Measurements from ENCODE around the gene TRIM59.

TRIM59 gene, protein sequence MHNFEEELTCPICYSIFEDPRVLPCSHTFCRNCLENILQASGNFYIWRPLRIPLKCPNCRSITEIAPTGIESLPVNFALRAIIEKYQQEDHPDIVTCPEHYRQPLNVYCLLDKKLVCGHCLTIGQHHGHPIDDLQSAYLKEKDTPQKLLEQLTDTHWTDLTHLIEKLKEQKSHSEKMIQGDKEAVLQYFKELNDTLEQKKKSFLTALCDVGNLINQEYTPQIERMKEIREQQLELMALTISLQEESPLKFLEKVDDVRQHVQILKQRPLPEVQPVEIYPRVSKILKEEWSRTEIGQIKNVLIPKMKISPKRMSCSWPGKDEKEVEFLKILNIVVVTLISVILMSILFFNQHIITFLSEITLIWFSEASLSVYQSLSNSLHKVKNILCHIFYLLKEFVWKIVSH

DNA sequence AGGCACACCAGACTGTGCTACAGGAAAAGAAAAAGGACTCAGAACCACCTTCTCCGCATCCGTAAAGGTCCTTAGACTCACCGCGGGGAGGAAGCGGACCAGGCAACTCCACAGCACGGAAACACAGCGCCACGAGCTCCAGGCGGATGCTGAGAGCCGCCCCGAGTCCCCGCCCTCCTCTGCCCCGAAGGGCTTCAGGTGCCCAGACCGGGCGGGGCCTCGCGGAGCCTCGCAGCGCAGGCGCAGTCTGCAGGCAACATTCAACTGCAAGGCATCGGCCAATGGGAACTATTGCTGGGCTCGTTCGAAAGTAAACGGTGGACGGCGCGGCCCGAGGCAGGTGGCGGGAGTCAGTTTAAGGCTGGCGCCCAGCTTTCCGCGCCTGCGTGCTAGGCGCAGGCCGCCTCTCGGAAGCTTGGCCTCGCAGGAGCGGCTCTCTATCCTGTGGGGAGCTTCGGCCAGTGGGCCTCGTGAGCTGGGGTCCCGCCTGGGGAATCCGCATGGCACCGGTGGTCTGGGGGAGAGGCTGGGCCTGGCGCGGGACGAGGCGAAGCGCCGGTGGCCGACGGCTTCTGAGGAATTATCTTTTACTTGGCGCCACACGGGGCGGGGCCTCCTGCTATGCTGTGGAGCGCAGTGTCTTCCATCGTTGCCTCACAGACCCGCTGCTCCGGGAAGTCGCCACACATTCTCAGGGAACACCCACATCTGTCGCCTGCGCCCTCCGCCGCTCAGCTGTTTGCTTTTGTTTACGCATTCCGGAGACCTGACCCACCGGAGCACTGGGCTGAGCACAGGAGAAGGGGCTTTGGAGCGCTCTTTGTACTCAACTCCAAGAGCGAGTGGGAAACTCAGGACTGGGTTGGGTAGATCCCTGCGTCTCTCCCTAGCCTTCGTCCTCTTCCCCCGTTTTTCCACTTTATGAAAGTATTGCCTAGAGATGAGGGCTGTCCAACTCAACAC lies at the start of gene TRIM59:
TRIM59 (minus strand) TSS at position 151 of the 963 bp plus-strand sequence. CDS start 10,603 bp downstream, outside the sequence.
- peak; percentile 85 to 91 for DNase-seq (ENCODE audit: low read depth in 1 of 2, low spot score in 1 of 2)

DNA sequence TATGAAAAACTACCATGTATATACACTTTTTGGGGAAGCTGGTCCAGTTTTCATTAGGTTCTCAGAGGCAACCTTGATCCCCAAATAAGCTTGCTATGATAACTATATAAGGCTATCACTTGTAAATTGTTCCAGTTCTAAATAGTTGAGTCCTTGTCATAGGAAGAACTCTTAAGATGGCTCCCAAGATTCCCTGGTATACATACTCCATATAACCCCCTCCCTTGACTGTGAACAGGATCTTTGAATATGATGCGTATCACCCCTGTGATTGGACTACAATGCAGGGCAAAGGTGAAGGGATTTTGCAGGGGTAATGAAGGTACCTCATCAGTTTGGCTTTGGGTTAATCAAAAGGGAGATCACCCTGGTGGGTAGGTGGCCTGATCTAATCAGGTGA lies 48.6 kb upstream of the TRIM59 start:
- DNase-seq (ENCODE audit: low read depth in 1 of 2, low spot score in 1 of 2) = no peak

DNA sequence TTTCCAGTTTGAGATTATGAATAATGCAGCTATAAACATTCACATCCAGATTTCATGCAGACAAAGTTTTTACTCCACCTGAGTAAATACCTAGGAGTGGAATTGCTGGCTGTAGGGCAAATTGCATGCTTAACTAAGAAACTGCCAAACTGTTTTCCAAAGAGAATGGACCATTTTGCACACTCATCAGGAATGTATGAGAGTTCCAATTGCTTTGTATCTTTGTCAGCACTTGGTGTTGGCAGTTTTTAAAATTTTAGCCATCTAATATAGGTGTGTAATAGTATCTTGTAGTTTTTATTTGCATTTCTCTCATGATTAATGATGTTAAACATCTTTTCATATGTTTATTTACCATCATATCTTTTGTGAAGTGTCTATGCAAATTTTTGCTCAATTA lies 40.6 kb upstream of the TRIM59 start:
- no peak for DNase-seq (ENCODE audit: low read depth in 1 of 2, low spot score in 1 of 2)

DNA sequence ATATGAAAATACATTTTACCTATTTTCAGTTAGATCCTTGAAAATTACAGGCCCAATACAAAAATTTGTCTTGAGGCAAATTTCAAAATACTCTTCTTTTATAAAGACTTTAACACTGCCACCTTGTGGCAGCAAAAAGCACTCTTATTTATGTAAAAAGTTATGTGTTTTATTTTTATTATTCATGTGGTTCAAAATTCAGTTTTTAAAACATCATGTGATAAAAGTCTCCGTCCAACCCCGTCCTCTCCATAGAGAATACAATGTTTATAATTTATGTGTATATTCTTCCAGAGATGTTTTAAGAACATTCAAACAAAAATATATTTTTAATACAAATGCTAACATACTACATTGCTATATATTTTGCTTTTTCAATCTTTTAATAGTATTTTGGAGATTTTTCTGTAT lies 36.9 kb upstream of the TRIM59 start:
- DNase-seq (ENCODE audit: low read depth in 1 of 2, low spot score in 1 of 2) = no peak

DNA sequence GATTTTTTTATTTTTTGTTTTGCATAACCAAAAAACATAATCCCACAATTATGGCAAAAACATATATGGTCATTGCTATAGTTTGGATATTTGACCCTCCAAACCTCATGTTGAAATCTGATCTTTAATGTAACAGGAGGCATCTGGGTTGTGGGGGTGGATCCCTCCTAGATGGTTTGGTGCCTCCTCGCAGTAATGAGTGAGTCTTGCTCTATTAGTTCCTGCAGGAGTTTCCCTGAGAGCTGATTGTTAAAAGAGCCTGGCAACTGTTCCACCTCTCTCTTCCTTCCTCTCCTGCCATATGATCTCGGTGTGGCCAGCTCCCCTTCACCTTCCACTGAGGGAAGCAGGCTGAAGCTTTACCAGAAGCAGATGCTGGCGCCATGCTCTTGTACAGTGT lies 33.2 kb upstream of the TRIM59 start:
- DNase-seq (ENCODE audit: low read depth in 1 of 2, low spot score in 1 of 2) = no peak

DNA sequence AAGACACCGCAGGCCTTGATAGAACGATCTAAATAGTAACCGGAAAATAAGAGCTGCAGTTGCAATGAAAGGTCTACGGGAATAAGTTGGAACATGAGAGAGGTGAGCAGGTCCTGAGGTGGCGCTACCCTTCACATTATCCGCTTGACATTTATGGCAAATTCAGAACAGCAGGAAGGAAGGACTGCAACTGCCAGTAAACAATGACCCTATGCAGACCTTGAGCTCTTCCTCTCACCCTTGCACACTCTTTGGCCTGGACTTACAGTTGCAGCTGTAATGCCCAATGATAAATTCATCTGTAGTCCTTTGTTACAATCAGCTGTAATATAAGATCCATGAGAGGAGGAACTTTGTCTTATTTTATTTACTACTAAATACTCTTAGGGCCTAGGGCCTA lies 32.3 kb upstream of the TRIM59 start:
- DNase-seq (ENCODE audit: low read depth in 1 of 2, low spot score in 1 of 2) = no peak

DNA sequence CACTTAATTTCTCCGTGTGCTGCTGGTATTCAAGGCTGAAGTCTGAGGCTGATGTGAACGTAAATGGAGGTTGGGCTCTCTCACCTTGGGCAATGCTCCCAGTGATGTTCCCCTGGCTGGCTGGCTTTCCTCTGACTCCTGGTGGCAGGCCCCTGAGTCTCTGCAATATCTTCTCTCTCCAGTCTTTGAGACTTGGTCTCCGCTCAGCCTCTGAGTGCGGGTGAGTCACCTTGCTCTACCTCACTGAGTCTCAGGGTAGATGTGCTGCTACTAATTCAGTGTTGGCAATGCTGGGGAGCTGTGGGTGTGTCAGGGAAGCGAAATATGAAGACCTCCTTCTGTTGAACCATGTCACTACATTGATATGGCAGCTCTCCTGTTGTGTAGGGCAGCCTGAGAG lies 31.3 kb upstream of the TRIM59 start:
- no peak for DNase-seq (ENCODE audit: low read depth in 1 of 2, low spot score in 1 of 2)

DNA sequence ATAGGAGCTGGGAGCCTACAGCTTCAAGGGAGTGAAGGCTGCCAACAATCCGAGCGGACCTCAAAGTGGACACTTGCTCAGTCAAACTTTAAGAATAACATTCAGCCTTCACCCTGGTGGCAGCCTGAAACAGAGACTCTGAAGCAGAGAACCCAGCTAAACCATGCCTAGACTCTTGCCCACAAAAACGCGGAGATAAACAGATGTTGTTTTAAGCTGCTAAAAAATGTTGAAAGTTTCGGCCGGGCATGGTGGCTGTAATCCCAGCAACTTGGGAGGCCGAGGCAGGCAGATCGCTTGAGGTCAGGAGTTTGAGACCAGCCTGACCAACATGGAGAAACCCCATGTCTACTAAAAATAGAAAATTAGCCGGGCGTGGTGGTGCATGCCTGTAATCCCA lies 29.8 kb upstream of the TRIM59 start:
- no peak for DNase-seq (ENCODE audit: low read depth in 1 of 2, low spot score in 1 of 2)

DNA sequence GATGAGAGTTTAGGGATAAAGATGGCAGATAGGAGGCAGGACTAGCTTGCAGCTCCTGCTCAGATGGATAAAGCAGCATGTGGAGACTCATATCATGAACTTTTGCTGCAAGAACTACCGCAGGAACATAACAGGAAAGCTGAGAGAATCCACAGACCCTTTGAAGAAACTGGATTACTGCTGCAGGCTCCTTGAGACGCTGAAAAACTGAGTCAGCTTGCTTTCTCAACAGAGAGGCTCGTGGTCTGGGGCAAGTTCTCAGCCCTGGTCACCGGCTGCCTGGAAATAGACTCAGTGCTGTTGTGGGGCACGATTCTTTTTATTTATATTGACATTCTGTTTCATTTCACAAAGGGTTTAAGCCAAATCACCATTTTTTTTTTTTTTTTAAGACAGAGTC lies 28.8 kb upstream of the TRIM59 start:
- DNase-seq (ENCODE audit: low read depth in 1 of 2, low spot score in 1 of 2) = no peak

DNA sequence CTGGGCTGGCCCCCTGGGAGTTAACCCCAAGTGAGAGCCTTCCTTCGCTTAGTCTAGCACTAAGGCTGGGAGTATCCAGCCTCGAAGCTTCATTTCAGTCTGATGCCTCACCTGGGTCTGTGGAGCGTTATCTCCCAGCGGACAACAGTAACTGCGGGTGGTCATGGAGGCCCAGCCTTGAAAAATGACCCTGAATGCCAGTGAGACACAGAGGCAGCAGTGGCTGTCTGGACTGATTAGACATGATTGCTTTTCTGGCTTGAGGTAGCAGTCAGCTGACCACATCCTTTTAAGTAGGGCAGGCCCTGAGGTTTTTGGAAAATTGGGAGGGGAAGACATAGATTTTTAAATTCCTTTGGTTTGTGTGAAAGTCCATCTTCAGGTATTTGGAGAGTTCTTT lies 28.2 kb upstream of the TRIM59 start:
- no peak for DNase-seq (ENCODE audit: low read depth in 1 of 2, low spot score in 1 of 2)

DNA sequence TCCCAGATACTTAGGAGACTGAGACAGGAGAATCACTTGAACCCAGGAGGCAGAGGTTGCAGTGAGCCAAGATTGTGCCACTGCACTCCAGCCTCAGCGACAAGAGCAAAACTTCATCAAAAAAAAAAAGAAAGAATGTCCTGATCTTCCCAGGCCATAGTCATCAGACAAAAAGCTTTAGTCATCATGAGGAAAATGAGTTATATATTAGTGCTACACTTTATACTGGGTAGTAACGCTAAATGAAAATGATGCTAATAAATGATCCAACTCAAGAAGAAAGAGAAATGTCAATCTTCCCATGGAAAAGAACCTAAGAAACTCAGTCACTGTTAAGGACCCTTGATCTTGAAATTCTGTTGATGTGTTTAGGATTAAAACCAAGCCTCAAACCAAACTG lies 26.3 kb upstream of the TRIM59 start:
- DNase-seq (ENCODE audit: low read depth in 1 of 2, low spot score in 1 of 2) = no peak

DNA sequence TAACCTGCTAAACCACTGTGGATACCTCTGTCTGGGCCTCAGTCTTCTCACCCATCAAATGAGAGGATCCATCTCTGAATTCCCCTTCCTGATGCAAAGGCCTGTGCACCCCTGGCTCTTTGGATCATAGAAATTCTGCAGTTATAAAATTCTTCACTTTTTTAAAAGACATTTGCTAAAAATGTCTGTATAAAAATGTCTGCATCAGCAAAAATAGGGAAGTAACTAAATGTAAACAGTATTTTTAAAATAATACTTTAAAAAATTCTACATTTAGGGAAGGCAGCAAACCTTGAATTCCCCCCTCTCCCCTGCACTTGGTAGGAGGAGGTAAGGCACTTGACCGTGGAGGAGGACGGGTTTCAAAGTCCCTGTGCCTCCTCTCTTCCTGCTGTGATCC lies 25.6 kb upstream of the TRIM59 start:
- DNase-seq (ENCODE audit: low read depth in 1 of 2, low spot score in 1 of 2) = no peak

DNA sequence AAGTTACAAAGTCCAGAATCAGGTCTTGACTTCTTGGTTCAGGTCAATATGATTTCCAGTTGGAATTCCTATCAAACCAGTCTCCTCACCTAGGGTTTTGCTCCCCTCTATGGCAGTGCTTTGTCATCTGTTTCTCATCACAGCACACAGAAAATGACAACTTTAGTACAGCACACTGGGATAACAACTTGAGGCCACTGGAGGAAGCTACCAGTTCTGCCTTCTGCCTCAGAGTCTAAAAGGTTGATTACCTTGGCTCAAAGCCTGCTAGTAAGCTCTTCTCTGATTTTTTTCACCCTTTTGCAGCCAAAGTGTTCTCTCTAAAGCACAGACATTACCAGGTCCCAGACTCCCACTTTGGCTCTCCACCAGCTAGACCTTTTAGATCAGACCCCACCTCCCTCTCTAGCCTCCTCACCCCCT lies 24.8 kb upstream of the TRIM59 start:
- DNase-seq (ENCODE audit: low read depth in 1 of 2, low spot score in 1 of 2) = no peak

DNA sequence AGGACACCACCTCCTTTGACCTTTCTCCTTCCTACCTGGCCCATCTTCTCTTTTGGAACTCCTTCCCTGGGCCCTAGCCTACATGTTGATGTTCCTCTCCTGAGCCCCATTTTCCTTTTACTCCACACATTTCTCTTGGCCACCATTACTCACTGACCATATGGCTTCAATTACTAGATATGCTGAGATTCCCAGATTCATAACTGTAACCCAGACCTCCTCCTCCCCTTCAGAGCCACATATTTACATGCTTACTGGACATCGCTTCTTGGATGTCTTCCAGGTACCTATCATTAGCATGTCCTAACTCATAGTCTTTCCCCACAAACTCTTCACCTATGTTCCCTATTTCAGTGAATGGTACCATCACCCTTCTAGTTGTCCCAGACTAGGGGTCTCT lies 24.4 kb upstream of the TRIM59 start:
- DNase-seq (ENCODE audit: low read depth in 1 of 2, low spot score in 1 of 2) = no peak

DNA sequence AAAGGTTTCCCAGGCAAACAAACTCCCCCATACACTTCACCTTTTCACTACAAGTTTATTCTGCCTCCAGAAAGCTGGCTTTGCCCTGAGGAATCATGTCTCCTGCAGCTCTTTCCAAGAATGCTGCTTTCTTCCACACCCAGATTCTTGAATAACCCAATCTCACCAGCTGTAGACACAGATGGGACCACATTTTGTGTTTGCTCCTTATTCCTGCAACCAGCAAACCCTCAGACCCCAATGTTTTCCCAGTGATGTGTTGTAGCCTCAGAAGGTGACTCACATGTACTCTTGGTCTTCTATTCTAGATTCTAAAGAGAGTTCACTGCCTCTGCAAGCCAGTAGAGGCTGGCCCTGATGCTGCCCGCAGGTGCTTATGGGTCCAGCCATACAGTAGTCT lies 23.6 kb upstream of the TRIM59 start:
- DNase-seq (ENCODE audit: low read depth in 1 of 2, low spot score in 1 of 2) = no peak

DNA sequence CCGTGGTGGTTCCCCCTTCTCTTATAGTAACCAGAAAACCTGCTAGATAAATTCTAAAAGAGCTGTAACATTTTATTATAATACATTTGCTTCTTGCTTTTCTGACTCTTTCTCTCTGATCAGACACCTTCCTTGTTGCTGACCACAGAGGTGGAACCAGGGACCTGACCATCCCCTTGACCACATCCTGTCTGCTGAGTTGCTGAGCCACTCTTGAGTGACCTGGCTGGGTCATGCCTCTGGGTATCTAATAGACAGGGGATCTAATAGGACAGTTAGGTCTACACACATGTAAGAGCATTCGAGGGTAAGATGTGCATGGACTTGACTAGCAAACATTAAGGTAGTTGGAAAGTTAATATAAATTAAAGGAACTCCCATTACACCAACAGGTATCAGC lies 22.8 kb upstream of the TRIM59 start:
- no peak for DNase-seq (ENCODE audit: low read depth in 1 of 2, low spot score in 1 of 2)

DNA sequence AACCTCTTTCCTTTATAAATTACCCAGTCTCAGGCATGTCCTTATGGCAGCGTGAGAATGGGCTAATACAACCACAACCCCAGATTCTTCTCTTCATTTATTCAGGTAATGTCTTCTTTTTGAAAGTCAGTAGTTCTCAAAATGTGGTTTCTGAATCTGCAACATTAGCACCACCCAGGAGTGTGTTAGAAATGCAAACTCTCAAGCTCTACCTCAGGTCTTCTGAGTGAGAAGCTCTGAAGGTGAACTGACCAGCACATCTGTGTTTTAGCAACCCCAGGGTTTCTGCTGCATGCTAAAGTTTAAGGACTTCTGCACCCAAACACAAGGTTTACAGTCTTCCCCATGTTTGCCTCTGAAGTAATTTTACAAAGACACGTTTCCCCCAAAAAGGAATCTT lies 22.3 kb upstream of the TRIM59 start:
- no peak for DNase-seq (ENCODE audit: low read depth in 1 of 2, low spot score in 1 of 2)

DNA sequence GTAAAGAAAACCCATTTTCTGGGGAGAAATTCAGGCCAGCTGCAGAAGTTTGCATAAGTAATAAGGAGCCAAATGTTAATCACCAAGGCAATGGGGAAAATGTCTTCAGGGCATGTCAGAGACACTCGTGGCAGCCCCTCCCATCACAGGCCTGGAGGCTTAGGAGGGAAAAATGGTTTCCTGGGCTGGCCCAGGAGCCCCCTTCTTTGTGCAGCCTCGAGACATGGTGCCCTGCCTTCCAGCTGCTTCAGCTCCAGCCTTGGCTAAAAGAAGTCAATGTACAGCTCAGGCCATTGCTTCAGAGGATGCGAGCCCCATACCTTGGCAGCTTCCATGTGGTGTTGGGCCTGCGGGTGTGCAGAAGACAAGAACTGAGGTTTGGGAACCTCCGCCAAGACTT lies 20.6 kb upstream of the TRIM59 start:
- no peak for DNase-seq (ENCODE audit: low read depth in 1 of 2, low spot score in 1 of 2)

DNA sequence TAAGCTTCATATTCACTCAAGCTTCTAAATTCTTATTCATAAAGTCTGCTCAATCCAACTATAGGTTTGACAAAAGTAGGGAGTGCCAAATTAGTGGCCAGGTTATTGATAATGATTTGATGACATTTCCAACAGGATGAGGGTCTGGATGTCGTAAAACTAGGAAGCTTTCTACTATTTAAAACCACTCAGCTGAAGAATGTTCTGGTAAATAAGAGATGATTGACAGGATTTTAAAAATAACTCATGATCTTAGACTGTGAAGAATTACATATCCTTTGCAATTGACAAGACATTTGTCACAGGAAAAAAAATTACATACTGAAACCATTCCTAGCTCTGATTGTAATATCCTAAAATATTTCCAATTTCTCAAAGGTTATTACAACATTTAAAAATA lies 15.4 kb upstream of the TRIM59 start:
- no peak for DNase-seq (ENCODE audit: low read depth in 1 of 2, low spot score in 1 of 2)

DNA sequence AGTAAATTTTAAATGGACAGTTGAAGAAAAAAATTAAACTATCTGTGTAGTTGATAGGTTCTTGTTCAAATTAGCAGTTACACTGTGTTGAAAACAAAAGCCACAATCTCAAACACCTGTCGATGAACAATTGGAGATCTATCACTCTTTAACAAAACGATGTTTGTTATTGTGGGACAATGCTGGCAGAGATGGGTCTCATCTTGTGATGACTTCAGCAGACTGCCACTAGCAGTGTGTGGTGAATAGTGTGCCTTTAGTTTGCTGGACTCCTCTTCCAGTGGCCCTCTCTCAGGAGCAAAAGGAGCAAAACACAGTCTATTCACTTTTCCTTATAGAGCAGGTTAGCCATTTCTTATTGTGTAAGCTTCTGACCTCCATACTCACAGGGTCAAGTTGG lies 14.7 kb upstream of the TRIM59 start:
- no peak for DNase-seq (ENCODE audit: low read depth in 1 of 2, low spot score in 1 of 2)

DNA sequence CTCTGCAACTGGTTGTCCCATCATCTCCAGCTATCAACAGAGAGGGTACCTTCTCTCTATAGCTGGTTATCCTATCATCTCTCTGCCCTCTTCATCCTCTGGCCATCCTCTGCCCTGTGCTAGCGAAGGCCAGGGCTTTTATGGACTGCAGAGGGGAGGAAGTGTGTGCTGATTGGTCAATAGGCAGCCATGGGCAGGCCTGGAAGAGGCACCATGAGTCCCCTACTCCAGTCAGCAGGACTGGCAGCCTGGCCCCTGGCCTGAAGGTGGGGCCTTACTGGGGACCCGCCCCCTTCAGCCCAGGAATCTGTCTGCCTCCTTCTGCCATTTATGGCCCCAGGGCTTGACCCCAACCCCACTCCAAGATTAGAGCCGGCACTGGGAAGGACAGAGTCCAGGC lies 10.4 kb upstream of the TRIM59 start:
- no peak for DNase-seq (ENCODE audit: low read depth in 1 of 2, low spot score in 1 of 2)

DNA sequence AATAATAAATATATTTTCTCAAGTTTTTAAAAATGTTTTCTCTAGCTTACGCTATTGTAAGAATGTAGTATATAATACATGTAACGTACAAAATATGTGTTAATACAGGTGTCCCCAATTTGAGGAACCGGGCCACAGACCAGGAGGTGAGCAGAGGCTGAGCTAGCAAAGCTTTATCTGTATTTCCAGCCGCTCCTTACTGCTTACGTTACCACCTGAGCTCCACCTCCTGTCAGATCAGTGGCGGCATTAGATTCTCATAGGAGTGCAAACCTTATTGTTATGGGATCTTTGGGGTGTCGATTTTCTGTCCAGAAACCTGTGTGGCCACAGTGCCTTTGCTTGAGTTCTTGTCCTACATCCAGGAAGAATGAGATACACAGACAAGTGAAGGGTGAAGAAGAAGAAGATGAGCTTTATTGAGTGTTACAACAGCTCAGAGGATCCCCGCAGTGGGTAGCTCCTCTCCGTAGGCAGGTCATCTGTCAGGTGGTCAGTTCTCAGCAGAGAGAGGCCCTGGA lies 9.9 kb upstream of the TRIM59 start:
- DNase-seq (ENCODE audit: low read depth in 1 of 2, low spot score in 1 of 2) = no peak

Measured in activated CD4-positive, alpha-beta T cell treated with anti-CD3 and anti-CD28 coated beads, Interleukin-2, amount 50 U/mL, for 24 hours (primary cell).